ENCODE results near the gene LECT2.

Gene LECT2

DNA sequence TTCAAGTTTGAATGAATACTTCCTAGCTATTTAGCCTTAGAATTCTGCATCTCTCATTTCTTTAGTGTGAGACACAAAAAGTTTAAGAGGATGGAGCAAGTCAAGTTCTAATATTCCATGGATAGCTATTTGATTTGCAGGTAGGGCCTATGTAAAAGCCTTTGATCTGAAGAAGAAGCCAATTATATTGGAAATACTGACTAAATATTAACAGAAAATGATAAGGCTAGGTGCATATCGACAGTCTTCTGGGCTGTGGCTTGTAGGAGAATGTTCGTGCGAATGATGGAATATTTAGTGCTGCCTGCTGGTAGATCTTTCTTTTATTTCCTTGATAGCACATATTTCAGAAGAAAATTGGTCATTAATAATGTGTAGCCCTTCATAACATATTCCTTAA, at the start of gene LECT2:
Gene LECT2, minus strand, starts transcription at position 85 of the 400 bp plus-strand sequence. CDS start 150 bp downstream, outside the sequence.
- Histone ChIP-seq H3K4me1 (ENCODE audit: insufficient read depth, low read length) (no peaks in the 10 kb centered on the region), H3K9me3 (ENCODE audit: control insufficient read depth, insufficient read depth, low read length) (no peaks in the 10 kb centered on the region), H3K36me3 (ENCODE audit: insufficient read depth, low read length) (no peaks in the 10 kb centered on the region), H3K9ac (ENCODE audit: low read depth, low read length) (no peak within 1 kb of the TSS)

DNA sequence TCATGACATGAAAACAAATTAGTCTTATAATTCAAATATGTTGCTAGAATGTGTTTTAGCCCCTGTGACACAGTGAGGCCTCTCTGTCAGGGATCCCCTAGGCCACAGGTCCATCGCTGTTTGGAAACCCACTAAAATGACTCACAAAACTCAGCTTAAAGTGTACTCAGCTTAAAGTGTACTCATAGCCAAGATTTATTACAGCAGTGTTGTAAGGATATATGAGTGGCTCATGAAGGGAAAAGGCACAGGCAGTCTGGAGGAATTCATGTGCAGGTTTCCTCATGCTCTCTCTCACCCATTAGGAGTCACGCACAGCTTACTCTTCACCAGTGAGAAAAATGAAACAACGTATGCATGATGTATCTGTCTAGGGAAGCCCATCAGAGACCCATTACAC, 49.7 kb upstream of the LECT2 start:
- Histone ChIP-seq H3K4me1 (ENCODE audit: insufficient read depth, low read length) (no peaks in the 10 kb centered on the region; the same call in 1 of the 2 replicates), H3K36me3 (ENCODE audit: insufficient read depth, low read length) (no peaks in the 10 kb centered on the region), H3K9ac (ENCODE audit: low read depth, low read length) (no peak overlapping the region), H3K9me3 (ENCODE audit: control insufficient read depth, insufficient read depth, low read length) (no peaks in the 10 kb centered on the region)

DNA sequence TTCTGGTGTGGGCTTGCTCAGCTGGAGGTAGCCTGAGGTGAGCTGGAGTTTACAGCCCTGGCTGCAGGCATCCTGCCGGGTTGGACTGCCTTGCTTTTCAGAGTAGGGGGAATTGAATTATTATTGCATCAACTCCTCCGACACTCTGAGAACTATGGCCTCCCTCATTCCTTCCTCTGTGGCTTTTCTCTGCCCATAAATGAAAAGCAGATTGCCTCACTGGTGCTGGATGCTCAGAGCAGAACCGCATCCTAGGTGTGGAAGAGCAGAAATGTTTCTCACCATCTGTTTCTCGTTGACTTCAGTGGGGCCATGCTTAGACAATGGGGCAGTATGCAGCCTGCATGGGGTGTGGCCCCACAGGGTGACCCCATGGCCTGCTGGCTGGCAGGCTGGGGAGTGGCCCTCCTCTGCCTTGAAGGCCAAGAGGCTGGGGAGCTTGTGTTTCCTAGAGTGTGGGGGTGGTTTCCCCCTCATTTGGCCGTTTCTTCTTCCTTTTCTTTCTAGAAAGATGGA, 46.7 kb upstream of the LECT2 start:
- Histone ChIP-seq H3K36me3 (ENCODE audit: insufficient read depth, low read length) (no peaks in the 10 kb centered on the region), H3K9ac (ENCODE audit: low read depth, low read length) (no peak overlapping the region), H3K9me3 (ENCODE audit: control insufficient read depth, insufficient read depth, low read length) (no peaks in the 10 kb centered on the region), H3K4me1 (ENCODE audit: insufficient read depth, low read length) (0 out of 2 replicates have a peak, but pooled peaks cover 4% of the 10 kb centered on the region)

DNA sequence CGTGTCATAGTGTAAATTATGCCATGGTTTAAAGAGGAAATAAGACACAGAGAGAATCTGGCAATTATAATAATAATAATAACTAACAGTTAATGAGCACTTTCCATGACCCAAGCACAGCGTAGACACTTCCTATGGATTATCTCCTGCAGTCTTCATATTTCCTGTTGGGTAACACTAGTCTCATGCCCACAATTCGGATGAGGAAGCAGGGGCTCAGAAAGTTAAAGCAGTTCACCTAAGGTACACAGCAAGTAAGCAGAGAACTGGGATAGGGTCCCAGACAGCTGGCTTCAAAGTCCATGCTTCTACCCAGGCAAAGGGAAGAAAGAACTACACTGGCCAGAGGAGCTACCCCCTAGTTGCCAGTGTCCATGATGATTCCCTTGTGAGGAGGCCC, 46.1 kb upstream of the LECT2 start:
- Histone ChIP-seq H3K9me3 (ENCODE audit: control insufficient read depth, insufficient read depth, low read length) (no peaks in the 10 kb centered on the region), H3K9ac (ENCODE audit: low read depth, low read length) (no peak overlapping the region), H3K4me1 (ENCODE audit: insufficient read depth, low read length) (0 out of 2 replicates have a peak, but pooled peaks cover 4% of the 10 kb centered on the region), H3K36me3 (ENCODE audit: insufficient read depth, low read length) (no peaks in the 10 kb centered on the region)

DNA sequence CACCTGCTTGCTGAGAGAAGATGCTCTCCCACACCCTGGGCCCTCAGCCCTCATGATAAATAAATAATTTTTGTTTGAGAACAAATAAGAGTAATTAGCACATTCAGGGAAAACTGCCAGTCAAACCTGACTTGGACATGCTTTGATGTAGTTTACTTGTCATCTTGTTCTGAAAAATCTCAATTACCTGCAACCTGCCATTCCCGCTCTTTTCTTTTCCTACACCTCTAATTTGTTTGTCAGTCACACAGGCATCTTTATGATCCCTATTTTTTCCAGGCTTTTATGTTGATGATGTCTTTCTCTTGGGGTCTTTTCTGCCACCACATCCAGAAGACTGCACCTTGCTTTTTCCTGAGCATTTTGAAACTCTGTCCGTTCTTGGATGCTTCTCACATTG, 45.4 kb upstream of the LECT2 start:
- Histone ChIP-seq H3K4me1 (ENCODE audit: insufficient read depth, low read length) (0 out of 2 replicates have a peak, but pooled peaks cover 4% of the 10 kb centered on the region), H3K36me3 (ENCODE audit: insufficient read depth, low read length) (no peaks in the 10 kb centered on the region), H3K9ac (ENCODE audit: low read depth, low read length) (no peak overlapping the region), H3K9me3 (ENCODE audit: control insufficient read depth, insufficient read depth, low read length) (no peaks in the 10 kb centered on the region)

DNA sequence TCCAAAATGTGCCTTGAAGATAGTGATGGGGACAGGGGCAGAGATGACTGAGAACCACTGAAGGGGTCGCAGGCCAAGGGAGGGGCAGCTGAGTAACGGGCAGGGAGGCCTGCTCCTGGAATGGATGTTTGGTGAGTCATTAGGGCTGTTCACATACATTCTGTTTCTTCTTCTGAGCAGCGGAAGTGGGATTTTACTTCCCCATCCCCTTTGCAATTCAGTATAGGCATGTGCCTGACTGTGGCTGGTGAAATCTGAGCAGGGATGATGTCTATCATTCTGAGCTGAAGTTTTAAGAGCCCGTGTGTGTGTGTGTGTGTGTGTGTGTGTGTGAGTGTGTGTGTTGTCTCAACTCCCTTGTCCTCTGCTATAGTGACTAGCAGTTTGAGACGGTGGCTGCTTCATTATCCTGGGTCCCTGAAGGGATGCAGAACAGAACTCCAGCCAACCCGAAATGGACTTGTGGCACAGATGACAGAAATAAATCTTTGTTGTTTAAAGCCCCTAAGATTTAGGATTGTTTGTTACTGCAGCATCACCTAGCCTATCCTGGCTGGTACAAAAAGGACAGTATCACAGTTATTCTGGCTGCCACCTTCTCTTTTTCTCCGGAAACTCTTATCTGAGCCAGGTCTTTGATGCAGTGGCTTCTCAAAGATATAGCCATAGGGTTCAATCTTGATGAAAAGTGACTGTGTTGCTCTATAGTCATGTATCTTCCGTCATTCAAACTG, 44.8 kb upstream of the LECT2 start:
- Histone ChIP-seq H3K9me3 (ENCODE audit: control insufficient read depth, insufficient read depth, low read length) (no peaks in the 10 kb centered on the region), H3K4me1 (ENCODE audit: insufficient read depth, low read length) (0 out of 2 replicates have a peak, but pooled peaks cover 4% of the 10 kb centered on the region)

DNA sequence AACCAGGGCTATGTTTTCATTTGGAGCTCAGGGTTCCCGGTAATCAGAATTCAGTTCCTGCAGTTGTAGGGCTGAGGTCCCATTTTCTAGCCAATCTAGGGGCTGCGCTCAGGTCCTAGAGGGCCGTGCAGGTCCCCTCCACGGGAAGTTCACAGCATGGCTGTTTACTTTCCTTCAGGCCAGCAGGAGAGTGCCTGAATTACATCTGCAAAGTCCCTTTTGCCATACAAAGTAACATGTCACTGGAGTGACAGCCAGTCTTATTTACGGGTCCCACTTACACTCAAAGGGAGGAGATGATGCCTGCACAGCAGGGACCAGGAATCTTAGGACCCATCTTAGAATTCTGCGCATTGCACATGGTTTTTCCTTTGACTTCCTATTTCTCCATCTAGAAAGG, 44.1 kb upstream of the LECT2 start:
- Histone ChIP-seq H3K4me1 (ENCODE audit: insufficient read depth, low read length) (0 out of 2 replicates have a peak, but pooled peaks cover 4% of the 10 kb centered on the region), H3K9ac (ENCODE audit: low read depth, low read length) (no peak overlapping the region), H3K9me3 (ENCODE audit: control insufficient read depth, insufficient read depth, low read length) (no peaks in the 10 kb centered on the region), H3K36me3 (ENCODE audit: insufficient read depth, low read length) (no peaks in the 10 kb centered on the region)

More for the DNA sequence above, 44.8 kb upstream of the LECT2 start:
- no peaks in the 10 kb centered on the region for H3K36me3 ChIP-seq (ENCODE audit: insufficient read depth, low read length)
- no peak overlapping the region for H3K9ac ChIP-seq (ENCODE audit: low read depth, low read length)

DNA sequence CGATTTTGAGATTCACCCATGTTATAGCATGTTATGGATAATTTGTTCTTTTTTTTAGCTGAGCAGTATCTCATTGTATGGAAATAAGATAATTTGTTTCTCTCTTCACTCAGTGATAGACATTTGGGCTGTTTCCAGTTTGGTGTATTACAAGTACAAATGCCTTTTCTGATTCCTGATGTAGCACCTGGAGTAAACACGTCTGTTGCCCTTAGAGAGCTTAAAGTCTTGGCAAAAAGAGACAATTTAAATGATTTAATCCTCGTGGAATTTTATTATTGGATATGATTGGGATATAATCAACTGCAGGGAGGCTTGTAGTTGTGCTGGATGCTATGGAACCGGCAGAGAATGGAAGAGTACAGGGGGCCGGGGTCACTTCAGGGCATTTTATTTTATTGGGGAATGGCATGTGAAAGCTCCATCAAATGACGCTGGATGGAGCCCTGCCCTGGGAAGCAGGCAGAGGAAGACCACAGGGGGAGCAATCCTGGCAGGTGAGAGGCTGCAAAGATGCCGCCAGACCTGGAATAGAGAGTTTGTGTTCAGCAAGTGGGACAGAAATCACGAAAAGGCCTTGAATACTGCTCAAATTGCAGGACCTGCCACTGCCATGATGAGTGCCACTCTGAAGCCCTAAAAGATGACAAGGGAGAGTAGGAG, 43.0 kb upstream of the LECT2 start:
- H3K36me3 ChIP-seq (ENCODE audit: insufficient read depth, low read length), result no peaks in the 10 kb centered on the region
- H3K9ac ChIP-seq (ENCODE audit: low read depth, low read length), result no peak overlapping the region
- H3K4me1 ChIP-seq (ENCODE audit: insufficient read depth, low read length), result 0 out of 2 replicates have a peak, but pooled peaks cover 4% of the 10 kb centered on the region
- H3K9me3 ChIP-seq (ENCODE audit: control insufficient read depth, insufficient read depth, low read length), result no peaks in the 10 kb centered on the region

DNA sequence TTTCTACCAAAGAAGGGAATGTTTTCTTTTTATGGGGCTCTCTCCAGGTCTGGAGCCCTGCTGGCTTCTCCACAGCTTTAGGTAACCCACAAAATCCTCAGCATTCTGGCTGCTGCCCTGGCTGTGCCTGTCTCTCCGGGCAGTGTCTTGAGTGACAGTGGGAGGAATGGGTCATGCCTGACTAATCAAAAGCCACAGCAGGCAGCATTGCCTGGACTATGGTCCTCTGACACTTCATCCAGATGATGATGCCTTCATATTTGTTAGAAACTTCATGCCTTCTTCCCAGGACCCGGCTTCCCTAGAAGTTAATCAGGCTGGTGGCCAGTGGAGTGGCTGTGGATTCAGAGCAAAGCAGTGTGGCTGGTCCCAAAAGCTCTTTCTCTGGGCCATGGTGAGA, 41.8 kb upstream of the LECT2 start:
- H3K9ac ChIP-seq (ENCODE audit: low read depth, low read length), result no peak overlapping the region
- no peaks in the 10 kb centered on the region for H3K9me3 ChIP-seq (ENCODE audit: control insufficient read depth, insufficient read depth, low read length)
- no peaks in the 10 kb centered on the region for H3K36me3 ChIP-seq (ENCODE audit: insufficient read depth, low read length)
- 0 out of 2 replicates have a peak, but pooled peaks cover 4% of the 10 kb centered on the region for H3K4me1 ChIP-seq (ENCODE audit: insufficient read depth, low read length)

DNA sequence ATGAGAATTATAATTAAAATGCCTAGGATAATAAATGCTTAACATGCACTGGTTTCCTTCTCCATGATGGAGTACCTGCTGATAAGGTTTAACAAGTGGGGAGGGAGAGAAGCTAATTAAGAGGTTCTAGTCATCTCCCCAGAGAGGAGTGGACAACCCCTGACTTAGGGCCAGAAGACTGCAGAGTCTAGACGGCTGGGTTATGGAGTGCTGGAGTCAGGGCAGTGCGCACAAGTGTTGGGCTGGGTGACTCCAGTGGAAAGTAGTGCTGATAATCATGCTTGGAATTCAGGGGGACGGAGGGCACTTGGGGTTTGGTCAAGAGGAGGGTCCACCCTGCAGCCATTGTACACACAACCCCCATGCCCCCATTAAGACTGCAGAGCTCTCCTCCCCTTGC, 41.2 kb upstream of the LECT2 start:
- H3K36me3 ChIP-seq (ENCODE audit: insufficient read depth, low read length), result no peaks in the 10 kb centered on the region
- no peak overlapping the region for H3K9ac ChIP-seq (ENCODE audit: low read depth, low read length)
- 0 out of 2 replicates have a peak, but pooled peaks cover 4% of the 10 kb centered on the region for H3K4me1 ChIP-seq (ENCODE audit: insufficient read depth, low read length)
- H3K9me3 ChIP-seq (ENCODE audit: control insufficient read depth, insufficient read depth, low read length), result no peaks in the 10 kb centered on the region

DNA sequence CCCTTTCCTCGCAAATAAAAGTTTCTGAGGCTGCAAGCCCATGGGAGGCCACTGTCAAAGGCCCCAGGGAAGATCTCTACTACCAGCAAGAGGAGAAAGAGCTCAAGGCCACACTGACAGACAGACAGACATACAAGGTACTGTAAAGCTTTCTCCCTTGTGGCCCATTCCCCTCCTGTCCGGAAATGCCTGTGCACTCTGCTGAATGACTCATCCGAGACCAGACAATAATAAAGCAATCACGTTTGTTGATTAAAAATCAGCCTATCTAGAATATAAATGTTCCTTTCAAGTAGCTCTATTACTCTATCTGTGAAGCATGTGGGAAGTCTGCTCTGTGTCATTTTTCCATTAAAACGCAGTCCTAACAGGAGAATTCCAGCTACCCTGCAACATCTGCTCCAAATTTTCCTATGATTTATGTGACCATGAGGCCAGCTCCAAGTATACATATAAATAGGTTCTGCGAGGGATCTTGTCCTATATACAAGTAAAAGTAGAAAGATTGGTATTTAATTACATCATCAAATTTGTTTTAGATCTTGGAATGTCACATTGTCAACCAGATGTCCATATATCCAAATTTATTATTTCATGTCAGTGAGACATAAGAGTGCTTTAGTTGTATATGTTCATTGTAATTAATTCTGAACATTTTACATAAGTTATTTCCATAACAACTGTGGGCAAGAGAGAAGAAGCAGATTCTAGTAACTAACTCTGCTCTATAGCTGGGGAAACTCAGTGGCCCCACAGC, 39.3 kb upstream of the LECT2 start:
- H3K9me3 ChIP-seq (ENCODE audit: control insufficient read depth, insufficient read depth, low read length), result no peaks in the 10 kb centered on the region
- H3K9ac ChIP-seq (ENCODE audit: low read depth, low read length), result no peak overlapping the region
- no peaks in the 10 kb centered on the region for H3K36me3 ChIP-seq (ENCODE audit: insufficient read depth, low read length)
- H3K4me1 ChIP-seq (ENCODE audit: insufficient read depth, low read length), result 0 out of 2 replicates have a peak, but pooled peaks cover 4% of the 10 kb centered on the region

DNA sequence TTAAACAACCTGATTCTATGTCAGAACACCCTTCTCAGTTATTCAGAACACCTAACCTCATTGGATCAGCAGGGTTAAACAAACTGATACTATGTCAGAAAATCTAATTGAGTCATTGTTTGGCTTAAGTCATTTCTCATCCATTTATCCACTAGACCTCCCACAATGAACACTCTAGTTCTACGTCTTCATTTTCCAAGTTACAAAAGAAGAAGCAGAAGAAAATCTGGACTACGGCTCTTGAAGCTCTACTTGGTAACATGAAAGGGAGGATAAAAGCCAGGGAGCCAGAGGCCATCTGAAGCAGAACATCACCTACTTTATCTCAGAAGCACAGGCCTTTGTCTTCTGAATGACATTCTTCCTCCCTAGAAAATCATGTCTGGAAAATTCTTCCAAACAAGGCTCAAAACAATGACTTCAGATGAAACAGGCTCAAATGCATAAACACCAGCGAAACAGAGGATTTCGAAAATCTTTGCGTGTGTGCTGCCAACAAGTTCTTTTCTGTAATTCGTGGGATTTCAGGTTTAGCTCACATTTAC, 38.6 kb upstream of the LECT2 start:
- no peak overlapping the region for H3K9ac ChIP-seq (ENCODE audit: low read depth, low read length)
- H3K9me3 ChIP-seq (ENCODE audit: control insufficient read depth, insufficient read depth, low read length), result no peaks in the 10 kb centered on the region
- H3K4me1 ChIP-seq (ENCODE audit: insufficient read depth, low read length), result no peaks in the 10 kb centered on the region
- no peaks in the 10 kb centered on the region for H3K36me3 ChIP-seq (ENCODE audit: insufficient read depth, low read length)

DNA sequence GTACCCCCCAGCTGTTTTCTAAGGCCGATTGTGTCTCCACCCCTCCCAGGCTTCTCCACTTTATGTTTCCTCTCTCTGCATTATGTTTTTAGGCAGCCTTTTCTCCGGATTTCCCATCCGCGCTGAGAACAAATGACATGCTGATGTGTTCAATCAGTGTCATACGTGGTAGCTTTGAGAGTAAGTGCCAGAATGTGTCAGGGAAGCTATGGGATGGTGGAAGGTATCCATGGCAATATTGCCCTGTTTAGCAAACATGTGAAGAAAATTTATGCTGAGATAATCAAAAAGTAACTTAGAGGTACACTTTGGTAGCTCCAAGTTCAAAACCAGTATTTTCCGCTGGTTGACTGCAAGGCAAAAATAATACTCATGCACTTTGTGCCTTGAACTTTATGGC, 36.6 kb upstream of the LECT2 start:
- Histone ChIP-seq H3K9ac (ENCODE audit: low read depth, low read length) (no peak overlapping the region), H3K36me3 (ENCODE audit: insufficient read depth, low read length) (no peaks in the 10 kb centered on the region), H3K4me1 (ENCODE audit: insufficient read depth, low read length) (no peaks in the 10 kb centered on the region), H3K9me3 (ENCODE audit: control insufficient read depth, insufficient read depth, low read length) (no peaks in the 10 kb centered on the region)
